ENCODE data around the gene CMKLR1.
A peak's percentile ranks its signal among the peaks of the same experiment; 100 is the strongest.

Gene CMKLR1

GRCh38 chr12:108254517-108255251 lies 84.4 kb downstream of the CMKLR1 start:
- H3K4me3 ChIP-seq (replicated peaks; ENCODE audit: insufficient read depth, low read length) = no peak overlapping the region
- H3K27me3 ChIP-seq (ENCODE audit: insufficient read depth, poor library complexity, severe bottlenecking) = no peaks in the 10 kb centered on the region
- TF ChIP-seq GABPA (IDR thresholded peaks at IDR 0.05; ENCODE audit: low read depth) (no peak), POLR2AphosphoS5 (IDR thresholded peaks at IDR 0.05; ENCODE audit: low read depth) (no peak), REST (IDR thresholded peaks at IDR 0.05; ENCODE audit: insufficient replicate concordance, low read depth) (no peak), SPI1 (IDR thresholded peaks at IDR 0.05; ENCODE audit: borderline replicate concordance, low read depth) (no peak), CTCF (IDR thresholded peaks at IDR 0.05; ENCODE audit: insufficient read depth, low read length) (no peak)
- H3K27ac ChIP-seq (replicated peaks) = no peak overlapping the region
- no peak for DNase-seq (ENCODE audit: low read depth in 1 of 2, low spot score in 1 of 2)

- H3K27ac ChIP-seq (replicated peaks) = no peak overlapping the region
- no peaks in the 10 kb centered on the region for H3K27me3 ChIP-seq (ENCODE audit: insufficient read depth, poor library complexity, severe bottlenecking)
- DNase-seq (ENCODE audit: low read depth in 1 of 2, low spot score in 1 of 2) = no peak
- H3K4me3 ChIP-seq (replicated peaks; ENCODE audit: insufficient read depth, low read length) = no peak overlapping the region
- TF ChIP-seq REST (IDR thresholded peaks at IDR 0.05; ENCODE audit: insufficient replicate concordance, low read depth) = no peak
- no peak for TF ChIP-seq SPI1 (IDR thresholded peaks at IDR 0.05; ENCODE audit: borderline replicate concordance, low read depth)
- no peak for TF ChIP-seq POLR2AphosphoS5 (IDR thresholded peaks at IDR 0.05; ENCODE audit: low read depth)
Measured at GRCh38 chr12:108254030-108254429, 85.1 kb downstream of the CMKLR1 start.

GRCh38 chr12:108253540-108253939 lies 85.6 kb downstream of the CMKLR1 start:
- Histone ChIP-seq H3K27me3 (ENCODE audit: insufficient read depth, poor library complexity, severe bottlenecking) (no peaks in the 10 kb centered on the region), H3K4me3 (replicated peaks; ENCODE audit: insufficient read depth, low read length) (no peak overlapping the region), H3K27ac (replicated peaks) (no peak overlapping the region)
- DNase-seq (ENCODE audit: low read depth in 1 of 2, low spot score in 1 of 2) = no peak
- TF ChIP-seq SPI1 (IDR thresholded peaks at IDR 0.05; ENCODE audit: borderline replicate concordance, low read depth) (0 out of 2 replicates have a peak, but pooled peaks have one; percentile 19), POLR2AphosphoS5 (IDR thresholded peaks at IDR 0.05; ENCODE audit: low read depth) (no peak)

GRCh38 chr12:108252523-108252922 lies 86.6 kb downstream of the CMKLR1 start:
- no peak for DNase-seq (ENCODE audit: low read depth in 1 of 2, low spot score in 1 of 2)
- Histone ChIP-seq H3K27me3 (ENCODE audit: insufficient read depth, poor library complexity, severe bottlenecking) (no peaks in the 10 kb centered on the region), H3K4me3 (replicated peaks; ENCODE audit: insufficient read depth, low read length) (no peak overlapping the region), H3K27ac (replicated peaks) (no peak overlapping the region)
- TF ChIP-seq POLR2AphosphoS5 (IDR thresholded peaks at IDR 0.05; ENCODE audit: low read depth) (no peak), SPI1 (IDR thresholded peaks at IDR 0.05; ENCODE audit: borderline replicate concordance, low read depth) (no peak)

- no peak for TF ChIP-seq SPI1 (IDR thresholded peaks at IDR 0.05; ENCODE audit: borderline replicate concordance, low read depth)
- TF ChIP-seq CTCF (IDR thresholded peaks at IDR 0.05; ENCODE audit: insufficient read depth, low read length) = no peak
- no peak for TF ChIP-seq POLR2AphosphoS5 (IDR thresholded peaks at IDR 0.05; ENCODE audit: low read depth)
- TF ChIP-seq REST (IDR thresholded peaks at IDR 0.05; ENCODE audit: insufficient replicate concordance, low read depth) = no peak
- no peak for TF ChIP-seq GABPA (IDR thresholded peaks at IDR 0.05; ENCODE audit: low read depth)
- no peak for DNase-seq (ENCODE audit: low read depth in 1 of 2, low spot score in 1 of 2)
- Histone ChIP-seq H3K4me3 (replicated peaks; ENCODE audit: insufficient read depth, low read length) (no peak overlapping the region), H3K27me3 (ENCODE audit: insufficient read depth, poor library complexity, severe bottlenecking) (no peaks in the 10 kb centered on the region), H3K27ac (replicated peaks) (no peak overlapping the region)
Measured at GRCh38 chr12:108248011-108248410, 91.1 kb downstream of the CMKLR1 start.
